ENCODE measurements around the gene ST8SIA3.
"Not testable (repeated sequence)": the region's sequence is repeated elsewhere in the genome, so short reads cannot be mapped to it uniquely, and the experiment has no call there.

ST8SIA3 gene

DNA sequence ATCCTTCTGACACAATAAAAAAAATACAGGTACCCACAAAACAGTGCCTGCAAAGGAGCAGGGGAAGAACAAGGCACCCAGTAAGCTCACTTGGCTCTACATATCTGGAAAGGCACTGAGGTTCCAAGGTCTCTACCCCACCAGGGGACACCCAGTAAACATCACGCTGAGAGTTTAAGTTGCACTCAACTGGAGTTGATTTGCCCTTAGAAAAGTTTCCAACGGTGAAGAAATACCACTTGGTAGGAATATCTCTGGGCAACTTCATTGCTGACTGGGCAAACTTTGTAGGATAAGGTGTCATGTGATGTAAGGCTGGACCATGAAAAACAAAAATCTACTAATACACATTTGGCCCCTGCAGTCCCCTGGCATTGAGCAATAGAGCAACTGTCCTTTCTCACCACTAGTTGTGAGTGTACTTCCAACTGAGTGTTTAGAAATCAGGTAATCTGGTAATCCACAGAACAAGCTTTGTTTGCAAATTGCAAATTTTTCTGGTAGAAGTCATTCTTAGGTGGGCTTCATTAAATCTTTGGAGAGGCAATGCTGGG, 14.2 kb downstream of the ST8SIA3 start:
- no peak for DNase-seq

DNA sequence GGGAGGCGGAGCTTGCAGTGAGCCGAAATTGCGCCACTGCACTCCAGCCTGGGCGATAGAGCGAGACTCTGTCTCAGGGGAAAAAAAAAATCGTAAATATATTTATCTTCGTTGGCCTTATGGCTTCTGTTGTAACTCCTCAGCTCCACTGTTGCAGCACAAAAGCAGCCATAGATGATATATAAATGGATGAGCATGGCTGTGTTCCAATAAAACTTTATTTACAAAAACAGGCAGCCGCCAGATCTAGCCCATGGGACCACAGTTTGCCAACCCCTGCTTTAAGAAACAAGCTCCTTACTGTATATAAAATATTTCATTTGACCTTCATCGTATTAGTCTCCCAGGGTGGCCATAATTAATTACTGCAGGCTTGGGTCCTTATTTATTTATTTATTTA, 20.1 kb downstream of the ST8SIA3 start:
- DNase-seq = no peak

DNA sequence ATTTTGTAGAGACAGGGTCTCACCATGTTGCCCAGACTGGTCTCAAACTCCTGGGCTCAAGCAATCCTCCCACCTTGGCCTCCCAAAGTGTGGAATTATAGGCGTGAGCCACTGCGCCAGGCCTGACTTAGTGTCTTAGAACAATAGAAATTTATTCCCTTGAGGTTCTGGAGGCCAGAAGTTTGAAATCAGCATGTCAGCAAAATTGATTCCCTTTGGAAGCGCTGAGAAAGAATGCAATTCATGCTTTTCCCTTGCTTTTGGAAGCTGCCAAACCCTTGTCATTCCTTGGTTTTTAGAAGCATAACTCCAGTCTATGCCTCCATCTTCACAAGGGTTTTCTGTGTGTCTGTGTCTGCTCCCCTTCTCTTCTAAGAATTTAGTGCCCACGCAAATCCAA, 20.7 kb downstream of the ST8SIA3 start:
- DNase-seq = no peak

DNA sequence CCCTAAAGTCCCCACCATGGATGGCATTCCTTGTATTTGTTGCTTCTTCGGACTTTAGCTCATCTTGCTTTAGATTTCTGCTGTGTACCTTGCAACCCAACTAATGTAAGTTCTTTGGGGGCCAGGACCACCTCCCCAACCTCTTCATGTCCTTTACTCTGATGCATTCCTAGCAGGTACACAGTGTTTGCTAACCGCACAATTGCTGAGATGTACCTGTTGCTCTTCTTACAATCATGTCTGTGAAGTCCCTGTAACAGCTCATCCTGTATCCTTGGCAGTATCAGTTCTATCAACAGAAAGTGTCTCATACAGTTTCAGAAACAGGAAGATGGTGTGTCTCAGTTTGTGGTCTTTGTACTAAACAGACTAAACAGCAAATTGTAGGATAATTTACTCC, 24.1 kb downstream of the ST8SIA3 start:
- no peak for DNase-seq

DNA sequence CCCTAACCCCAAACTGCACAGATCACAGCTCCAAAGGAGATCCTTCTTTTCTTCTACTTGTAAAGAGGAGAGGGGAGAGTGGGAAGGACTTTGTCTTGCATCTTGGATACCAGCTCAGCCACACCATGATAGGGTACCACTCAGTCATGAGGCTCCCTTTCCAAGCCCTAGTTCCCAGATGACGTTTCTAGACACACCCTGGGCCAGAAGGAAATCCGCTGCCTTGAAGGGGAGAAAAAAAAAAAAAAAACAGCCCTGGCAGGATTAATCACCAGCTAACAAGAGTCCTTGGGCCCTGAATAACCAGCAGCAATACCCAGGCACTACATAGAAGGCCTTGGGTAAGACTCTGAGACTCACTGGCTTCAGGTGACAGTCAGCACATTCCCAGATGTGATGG, 36.9 kb downstream of the ST8SIA3 start:
- DNase-seq = no peak

DNA sequence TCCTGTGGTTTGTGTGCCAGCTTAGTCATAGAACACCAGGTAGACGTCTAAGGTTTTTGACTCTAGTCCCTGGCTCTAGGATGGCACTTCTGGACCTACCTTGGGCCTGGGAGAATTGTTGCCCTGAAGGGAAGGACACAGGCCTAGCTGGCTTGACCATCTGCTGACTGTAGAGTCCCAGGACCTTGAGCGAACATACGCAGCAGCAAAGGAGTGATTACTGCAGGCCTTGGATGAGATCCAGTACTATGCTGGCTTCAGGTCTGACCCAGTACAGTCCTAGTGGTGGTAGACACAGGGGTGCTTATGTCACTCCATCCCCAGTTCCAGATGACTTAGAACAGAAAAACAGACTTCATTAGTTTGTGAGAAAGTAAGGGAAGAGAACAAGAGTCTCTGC, 37.7 kb downstream of the ST8SIA3 start:
- no peak for DNase-seq

DNA sequence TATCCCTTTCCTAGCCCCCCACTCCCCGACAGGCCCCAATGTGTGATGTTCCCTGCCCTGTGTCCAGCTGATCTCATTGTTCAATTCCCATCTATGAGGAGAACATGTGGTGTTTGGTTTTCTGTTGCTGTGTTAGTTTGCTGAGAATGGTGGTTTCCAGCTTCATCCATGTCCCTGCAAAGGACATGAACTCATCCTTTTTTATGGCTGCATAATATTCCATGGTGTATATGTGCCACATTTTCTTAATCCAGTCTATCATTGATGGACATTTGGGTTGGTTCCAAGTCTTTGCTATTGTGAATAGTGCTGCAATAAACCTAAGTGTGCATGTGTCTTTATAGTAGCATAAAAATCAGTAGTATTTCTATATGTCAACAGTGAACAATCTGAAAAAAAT, 42.4 kb downstream of the ST8SIA3 start:
- not testable (repeated sequence) for DNase-seq

DNA sequence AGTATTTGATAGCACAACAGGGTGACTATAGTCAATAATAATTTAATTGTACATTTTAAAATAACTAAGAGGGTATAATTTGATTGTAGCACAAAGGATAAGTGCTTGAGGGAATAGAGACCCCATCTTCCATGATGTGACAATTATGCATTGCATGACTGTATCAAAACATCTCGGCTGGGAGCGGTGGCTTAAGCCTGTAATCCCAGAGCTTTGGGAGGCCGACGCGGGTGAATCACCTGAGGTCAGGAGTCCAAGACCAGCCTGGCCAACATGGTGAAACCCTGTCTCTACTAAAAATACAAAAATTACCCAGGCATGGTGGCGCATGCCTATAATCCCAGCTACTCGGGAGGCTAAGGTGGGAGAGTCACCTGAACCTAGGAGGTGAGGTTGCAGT, 44.5 kb downstream of the ST8SIA3 start:
- not testable (repeated sequence) for DNase-seq

DNA sequence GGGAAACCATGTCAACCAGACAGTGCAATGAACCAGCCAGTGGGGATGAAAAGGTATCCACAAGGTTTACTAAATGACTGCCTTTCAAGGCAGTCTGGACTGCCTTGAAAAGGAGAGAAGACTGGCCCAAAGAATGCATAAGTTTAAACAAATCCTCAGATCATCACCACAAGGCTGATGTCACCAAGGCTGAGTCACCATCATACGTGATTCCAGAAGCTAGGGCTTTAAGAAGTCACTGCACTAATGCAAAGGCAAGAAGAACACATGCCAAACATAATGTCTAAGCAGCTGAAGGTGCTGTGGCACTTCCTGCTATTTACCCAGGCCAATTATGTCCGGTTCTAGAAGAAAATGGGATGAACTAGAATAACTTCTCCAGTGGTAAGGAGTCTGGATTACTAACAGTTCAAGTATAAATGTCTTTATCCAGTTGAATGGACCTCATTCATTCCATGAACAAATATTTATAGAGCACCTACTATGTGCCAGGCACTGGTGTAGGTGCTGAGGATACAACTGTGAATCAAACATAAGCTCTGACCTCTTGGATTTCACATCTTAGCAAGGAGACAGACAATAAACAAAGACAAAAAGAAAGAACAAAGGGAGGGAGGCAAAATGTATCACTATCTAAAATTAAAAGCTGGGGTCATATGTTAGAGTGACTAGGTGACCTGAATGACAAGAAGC, 45.2 kb downstream of the ST8SIA3 start:
- no peak for DNase-seq

DNA sequence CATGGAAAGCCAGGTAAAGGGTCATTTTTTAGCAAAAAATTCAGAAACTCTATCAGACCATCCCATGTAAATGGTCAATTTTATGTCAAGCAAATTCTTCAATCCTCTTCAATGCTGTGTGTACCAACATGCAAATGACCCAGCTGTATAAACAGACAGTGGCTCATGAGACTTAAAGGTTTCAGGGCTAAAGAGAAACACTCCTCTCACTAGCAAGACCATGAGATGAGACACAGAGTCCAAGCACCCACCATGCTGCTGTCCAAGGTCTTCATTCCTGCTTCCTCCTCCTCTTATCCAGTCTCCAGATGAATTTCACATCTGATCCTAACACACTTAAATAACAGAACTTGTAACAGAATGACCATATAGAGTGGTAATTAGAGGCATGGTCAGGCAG, 52.0 kb downstream of the ST8SIA3 start:
- DNase-seq = no peak

DNA sequence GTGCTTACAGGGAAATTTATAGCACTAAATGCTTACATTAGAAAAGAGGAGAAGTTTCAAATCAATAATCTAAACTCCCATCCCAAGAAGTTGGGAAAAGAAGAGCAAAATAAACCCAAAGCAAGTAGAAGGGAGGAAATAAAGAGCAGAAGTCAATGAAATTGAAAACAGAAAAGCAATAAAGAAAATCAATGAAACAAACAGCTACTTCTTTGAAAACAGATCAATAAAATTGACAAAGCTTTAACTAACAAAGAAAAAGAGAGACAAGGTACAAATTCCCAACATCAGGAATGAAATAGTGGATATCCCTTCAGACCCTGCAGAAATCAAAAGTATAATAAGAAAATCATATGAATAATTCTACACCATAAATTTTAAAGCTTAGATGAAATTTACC, 57.3 kb downstream of the ST8SIA3 start:
- no peak for DNase-seq

DNA sequence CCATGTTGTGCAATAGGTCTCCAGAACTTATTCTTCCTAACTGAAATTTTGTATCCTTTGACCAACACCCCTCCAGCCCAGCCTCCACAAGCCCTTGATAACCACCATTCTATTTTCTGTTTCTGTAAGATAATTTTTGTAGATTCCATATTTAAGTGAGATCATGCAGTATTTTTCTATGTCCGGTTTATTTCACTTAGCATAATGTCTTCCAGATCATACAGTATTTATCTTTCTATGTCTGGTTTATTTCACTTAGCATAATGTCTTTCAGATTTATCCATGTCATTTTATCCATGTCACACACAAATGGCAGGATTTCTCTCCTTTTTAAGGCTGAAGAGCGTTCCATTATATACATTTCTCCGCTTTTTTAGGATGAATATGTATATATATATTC, 58.4 kb downstream of the ST8SIA3 start:
- DNase-seq = no peak

DNA sequence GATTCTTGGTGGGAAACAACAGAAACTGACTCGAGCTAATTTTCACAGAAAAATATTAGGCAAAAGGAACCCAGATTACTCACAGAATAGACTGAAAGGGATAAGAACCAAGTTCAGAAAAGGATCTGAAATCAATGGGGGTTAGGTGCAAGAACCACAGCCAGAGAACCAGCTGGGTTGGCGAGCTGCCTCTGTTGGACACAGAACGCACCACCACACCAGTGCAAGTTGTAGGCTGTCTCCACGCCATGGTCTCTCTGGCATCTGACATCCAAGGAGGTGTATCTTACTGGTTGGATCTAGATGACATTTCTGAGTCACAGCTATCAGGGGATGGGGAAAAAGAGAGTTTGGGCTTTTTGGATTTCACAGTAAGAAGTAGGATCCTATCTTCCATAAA, 64.2 kb downstream of the ST8SIA3 start:
- no peak for DNase-seq

Measured in inflammatory macrophage (primary cell).